Measurements from ENCODE around the gene KNOP1.
"Not testable (repeated sequence)": the region's sequence is repeated elsewhere in the genome, so short reads cannot be mapped to it uniquely, and the experiment has no call there.

Gene KNOP1

DNA sequence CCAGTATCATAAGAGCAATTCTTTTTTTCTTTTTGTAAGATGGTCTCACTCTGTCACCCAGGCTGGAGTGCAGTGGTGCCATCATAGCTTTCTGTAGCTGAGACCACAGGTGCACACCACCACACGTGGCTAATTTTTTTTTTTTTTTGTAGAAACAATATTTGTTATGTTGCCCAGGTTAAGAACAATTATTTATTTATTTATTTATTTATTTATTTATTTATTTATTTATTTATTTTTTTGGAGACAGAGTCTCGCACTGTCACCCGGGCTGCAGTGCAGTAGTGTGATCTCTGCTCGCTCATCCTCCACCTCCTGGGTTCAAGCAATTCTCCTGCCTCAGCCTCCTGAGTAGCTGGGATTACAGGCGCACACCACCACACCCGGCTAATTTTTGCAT lies 38.7 kb downstream of the KNOP1 start:
- not testable (repeated sequence) for DNase-seq

DNA sequence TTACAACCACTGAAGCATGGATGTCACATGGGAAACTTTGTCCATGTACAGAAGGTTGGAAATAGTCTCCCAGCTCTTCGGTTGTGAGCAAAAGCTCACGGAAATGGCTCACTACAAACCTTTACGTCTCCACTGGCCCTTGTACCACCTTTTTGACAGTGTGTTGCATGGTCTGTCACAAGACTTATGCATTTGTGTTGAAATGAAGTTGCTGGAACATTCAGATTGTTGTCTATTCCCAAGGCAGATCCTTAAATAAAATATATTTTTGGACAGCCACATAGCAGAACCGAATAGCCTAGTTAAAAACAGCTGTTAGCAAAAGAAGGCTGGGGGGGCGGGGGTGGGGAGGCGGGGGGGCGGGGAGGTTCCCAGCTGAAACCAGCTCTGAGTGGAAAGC lies 39.2 kb downstream of the KNOP1 start:
- no peak for DNase-seq

DNA sequence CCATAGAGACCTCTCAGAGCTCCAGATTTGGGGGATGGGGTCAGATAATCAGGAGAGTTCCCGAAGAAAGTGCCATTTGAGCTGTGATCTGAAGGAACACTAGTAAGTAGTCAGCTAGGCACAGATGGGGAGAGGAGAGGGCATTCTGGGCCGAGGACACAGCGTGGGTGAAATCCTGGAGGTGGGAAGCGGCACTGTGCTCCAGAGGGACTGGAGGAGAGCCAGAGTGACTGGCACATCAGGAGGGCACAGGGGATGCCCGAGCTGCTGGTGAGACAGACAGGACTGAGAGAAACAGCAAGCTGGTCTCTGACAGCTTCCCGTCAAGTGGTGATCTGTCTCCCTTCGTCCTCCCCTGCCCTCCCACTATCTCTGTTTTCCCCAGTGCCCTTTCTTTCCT lies 40.6 kb downstream of the KNOP1 start:
- DNase-seq = no peak

DNA sequence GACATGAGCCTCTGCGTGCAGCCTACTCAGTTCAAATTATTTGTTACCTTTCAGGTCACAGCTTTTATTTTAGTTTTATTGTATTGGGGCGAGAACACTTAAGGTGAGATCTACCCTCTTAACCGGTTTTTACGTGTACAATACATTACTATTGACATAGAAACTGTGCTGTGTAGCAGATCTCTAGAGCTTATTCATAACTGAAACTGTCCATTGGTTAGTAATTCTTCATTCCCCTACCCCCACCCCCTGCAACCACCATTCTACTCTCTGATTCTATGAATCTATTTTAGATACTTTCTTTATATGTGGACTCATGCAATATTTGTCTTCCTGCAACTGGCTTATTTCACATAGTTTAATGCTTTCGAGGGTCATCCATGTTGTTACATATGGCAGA lies 43.5 kb downstream of the KNOP1 start:
- DNase-seq = no peak

DNA sequence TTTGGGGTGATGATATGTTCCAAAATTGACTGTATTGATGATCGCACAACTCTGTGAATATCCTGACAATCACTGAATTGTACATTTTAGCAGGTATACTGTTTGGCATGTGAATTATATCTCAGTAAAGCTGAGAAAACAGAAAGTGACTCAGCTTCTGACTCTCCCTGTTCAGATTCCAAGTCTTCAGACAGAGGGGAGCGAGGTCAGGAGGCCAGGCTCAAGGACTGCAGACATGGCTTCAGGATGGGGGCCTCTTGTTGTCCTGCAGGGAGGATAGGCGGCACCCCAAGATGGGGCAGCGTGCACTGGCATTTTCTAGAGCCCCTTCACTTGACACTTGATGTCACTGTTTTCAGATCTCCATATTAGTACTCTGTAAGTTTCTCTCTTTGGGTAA lies 45.6 kb downstream of the KNOP1 start:
- no peak for DNase-seq

DNA sequence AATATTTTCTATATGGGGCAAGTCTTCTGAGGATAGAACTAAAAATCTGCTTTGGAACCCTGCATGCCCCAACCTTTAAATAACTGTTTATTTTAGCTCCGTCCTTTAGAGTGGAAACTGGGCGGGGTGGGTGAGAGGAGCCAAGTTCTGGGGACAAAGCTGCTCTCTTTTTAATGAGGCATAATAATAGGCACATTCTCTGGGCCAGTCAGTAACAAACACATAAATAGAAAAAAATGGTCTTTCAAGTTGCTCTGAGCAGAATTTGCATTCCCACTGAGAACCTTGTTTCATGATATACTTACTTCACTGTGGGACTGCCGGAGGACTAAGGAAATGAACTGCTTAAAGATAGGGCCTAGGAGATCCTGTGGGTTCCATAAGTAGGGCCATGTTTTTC lies 51.5 kb downstream of the KNOP1 start:
- no peak for DNase-seq

DNA sequence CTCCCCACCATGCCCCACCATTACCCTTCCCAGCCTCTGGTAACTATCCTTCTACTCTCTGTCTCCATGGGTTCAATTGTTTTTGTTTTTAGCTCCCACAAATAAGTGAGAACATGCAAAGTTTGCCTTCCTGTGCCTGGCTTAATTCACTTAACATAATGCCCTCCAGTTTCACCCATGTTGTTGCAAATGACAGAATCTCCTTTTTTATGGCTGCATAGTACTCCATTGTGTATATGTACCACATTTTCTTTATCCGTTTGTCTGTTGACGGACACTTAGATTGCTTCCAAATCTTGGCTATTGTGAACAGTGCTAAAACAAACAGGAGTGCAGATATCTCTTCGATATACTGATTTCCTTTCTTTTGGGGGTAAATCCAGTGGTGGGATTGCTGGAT lies 52.7 kb downstream of the KNOP1 start:
- not testable (repeated sequence) for DNase-seq

DNA sequence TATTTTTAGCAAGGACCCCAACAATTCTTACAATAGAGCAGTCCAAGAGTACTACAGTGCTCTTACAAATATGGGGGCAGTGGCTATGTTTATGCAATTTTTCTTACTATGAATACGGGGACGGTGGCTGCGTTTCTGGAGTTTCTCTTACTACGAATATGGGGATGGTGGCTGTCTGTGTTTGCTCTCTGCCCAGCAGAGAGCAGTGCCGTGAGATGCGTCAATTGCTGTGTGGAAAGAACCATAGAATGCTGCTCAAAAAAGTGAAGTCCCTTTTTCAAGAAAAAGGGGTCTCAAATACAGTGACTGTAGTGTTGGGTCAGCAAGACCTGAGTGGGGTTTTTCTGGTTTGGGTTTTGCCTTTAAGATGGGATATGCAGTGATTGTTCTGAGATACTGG lies 53.9 kb downstream of the KNOP1 start:
- DNase-seq = no peak

DNA sequence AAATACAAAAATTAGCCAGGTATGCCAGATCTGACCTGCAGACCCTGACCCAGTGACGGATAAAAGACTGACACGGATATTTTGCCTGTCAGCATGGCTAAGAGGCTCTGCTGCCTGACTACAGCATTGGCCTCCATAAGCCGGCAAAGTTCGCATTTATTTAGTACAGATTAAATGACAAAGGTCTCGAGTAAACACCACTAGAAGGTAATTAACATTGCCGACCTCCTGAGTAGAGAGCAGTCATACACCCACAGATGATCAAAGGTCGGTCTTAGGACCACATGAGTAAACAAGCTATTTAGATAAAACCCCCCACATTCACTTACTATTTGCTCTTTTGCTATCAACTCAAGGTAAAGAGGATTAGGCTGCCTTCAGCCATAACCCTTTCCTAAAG lies 55.7 kb downstream of the KNOP1 start:
- no peak for DNase-seq

DNA sequence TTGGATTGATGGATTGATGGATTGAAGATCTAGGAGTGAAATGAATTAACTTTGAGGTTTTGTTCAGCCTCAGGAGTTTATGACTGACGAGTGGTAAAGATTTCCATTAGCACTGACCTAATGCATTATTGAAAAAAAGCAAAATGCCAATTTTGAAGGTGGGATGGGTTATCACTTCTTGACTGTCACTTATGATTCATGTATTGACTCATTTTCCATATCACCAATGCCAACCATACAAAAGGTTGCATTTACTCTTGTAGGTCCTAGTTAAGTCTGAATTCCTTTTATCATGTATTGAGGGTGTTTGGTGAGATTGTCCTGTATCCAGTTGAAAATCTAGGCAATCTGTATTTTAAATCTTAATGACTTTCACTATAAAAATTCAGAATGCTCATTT lies 57.6 kb downstream of the KNOP1 start:
- DNase-seq = no peak

DNA sequence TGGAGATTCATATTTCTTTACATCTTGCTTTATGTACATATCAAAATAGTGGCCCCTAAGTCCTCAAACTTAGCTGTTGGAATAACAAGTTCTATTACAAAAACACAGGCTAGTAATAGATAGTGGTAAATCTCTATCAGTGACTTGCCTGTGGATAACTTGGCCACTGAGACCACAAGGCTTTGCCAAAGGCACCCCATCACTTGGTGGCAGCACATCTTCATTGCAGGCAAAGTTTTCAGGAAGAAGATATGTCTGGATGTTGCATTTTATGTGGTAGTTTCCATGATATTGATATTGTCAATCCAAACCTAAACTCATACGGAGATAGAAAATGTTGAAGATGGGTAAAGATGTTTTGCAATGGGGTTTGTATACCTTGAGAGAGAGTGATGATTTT lies 58.5 kb downstream of the KNOP1 start:
- DNase-seq = no peak

DNA sequence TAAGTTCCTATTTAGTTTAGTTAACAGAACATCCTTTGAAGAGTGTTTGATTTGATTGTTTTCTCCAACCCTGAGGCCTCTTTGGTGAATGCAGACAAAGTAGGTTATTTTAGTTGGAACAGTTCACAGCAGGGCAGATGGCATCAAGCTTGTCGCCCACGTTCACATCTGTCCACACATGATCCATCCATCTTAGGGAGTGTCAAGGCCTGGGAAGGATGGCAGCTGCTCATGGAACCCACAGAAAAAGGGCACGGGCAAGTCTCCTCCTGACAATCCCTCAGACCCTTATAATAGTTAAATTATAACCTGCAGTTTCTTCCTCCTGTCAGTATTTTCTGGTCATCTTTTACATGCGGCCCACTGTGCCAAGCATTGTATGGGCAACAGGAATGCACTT lies 60.2 kb downstream of the KNOP1 start:
- DNase-seq = no peak

DNA sequence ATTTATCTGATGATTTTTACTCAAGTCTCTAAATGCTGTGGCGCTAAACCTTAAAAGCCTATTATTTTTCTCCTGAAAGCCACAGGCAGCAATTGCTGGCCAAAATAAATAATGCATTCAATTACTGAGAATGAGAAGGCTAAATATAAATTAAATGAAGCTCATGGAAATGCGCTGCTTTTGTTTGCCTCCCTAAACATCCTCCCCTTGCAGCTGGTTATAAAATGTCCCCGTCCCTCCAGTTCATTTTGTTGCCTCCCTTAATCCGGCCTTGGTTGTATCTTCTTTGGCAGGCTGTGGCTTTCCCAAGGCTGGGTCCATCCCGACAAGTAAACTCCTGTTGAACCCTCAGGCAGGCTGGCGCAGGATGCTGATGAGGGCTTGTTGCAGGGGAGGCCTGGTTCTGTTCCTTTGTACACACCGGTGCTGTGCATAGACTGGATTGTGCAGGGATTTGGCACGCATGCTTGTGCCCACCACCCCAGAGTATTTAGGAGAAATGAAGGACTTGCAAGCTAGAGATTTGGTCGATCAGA lies 62.7 kb downstream of the KNOP1 start:
- no peak for DNase-seq

DNA sequence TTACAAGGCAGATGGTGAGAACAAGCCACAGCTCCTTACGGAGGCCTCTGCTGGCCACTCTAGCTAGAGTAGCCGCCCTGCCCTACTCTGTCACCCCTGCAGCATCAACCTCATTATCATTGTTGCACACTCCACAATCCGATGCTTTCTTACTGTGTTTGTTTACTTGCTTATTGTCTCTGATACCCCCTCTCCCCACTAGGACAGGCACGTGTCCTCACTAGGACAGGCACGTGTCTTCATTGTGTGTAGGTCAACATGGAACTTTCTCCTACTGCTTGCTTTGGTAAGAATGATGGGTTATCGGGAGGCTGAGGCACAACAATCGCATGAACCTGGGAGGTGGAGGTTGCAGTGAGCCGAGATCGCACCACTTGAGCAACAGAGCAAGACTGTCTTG lies 63.9 kb downstream of the KNOP1 start:
- DNase-seq = no peak
